ENCODE results near the gene SOHLH1.

DNA sequence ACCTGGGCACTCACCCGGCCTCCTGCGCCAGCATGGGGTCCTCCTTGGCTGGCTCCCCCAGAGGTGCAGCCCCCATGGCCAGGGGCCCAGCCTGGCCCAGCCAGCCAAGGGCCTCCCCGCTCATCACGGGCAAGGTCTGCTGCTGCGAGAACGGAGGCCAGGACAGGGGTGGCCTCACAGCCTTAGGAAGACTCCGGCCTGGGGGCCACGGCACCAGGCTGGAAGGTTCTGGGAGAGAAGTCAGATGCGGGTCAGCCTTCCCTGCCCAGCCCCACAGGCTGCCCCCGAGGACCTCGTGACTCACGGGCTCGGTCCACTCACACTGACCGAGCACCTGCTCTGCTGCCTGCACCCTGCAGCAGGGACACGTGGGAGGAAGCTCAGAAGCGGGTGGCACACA, 4.2 kb downstream of the SOHLH1 start:
- no peak for TF ChIP-seq CTCF (IDR thresholded peaks at IDR 0.05)
- no peak for TF ChIP-seq POLR2A (IDR thresholded peaks at IDR 0.05)
- no peak for TF ChIP-seq POLR2AphosphoS5 (IDR thresholded peaks at IDR 0.05)
